HepG2 (cell line): ENCODE data around the gene ALDOA. TPM values are rescaled to one million over a fixed set of nuclear protein-coding genes. Genes with fewer than 3 reads are reported as not detected.

ENCODE experiments used
- ARID2 ChIP-seq: sonication (generic); formaldehyde crosslinking; IDR thresholded peaks from 2 replicates; pipeline ENCODE4 v1.8.1; 2022; ENCODE audit warnings: mild to moderate bottlenecking, missing genetic modification reagents, borderline replicate concordance
- CBX5 ChIP-seq: sonication (generic); formaldehyde crosslinking; IDR thresholded peaks from 2 replicates; pipeline ENCODE4 v1.4.0; 2020; ENCODE audit warnings: missing genetic modification reagents, borderline replicate concordance
- E2F5 ChIP-seq: sonication (generic); formaldehyde crosslinking; conservative IDR thresholded peaks from 2 replicates; pipeline ENCODE4 v1.4.0; 2020; ENCODE audit warnings: missing genetic modification reagents
- KAT8 ChIP-seq: IDR thresholded peaks from 2 replicates; pipeline ENCODE4 v1.6.1; 2016; ENCODE audit warnings: missing genetic modification reagents, missing compliant biosample characterization
- MZF1 ChIP-seq: sonication (generic); formaldehyde crosslinking; IDR thresholded peaks from 2 replicates; pipeline ENCODE4 v1.8.1; 2023; ENCODE audit warnings: mild to moderate bottlenecking, missing genetic modification reagents, borderline replicate concordance
- PLRG1 ChIP-seq: fragments of 450-650 bp; conservative IDR thresholded peaks from 2 replicates; pipeline ENCODE4 v1.6.1; 2016
- REST ChIP-seq, 2 experiments: IDR thresholded peaks; 2 replicates each; pipeline ENCODE4 v1.6.1; 2011 to 2012; ENCODE audit warnings: low read length in 2 of 2, borderline replicate concordance in 1 of 2, low read depth in 1 of 2, mild to moderate bottlenecking in 1 of 2, moderate library complexity in 1 of 2
- RNF219 ChIP-seq: sonication (generic); formaldehyde crosslinking; IDR thresholded peaks from 2 replicates; pipeline ENCODE4 v1.5.0; 2020; ENCODE audit warnings: mild to moderate bottlenecking, missing genetic modification reagents
- ZHX1 ChIP-seq: sonication (generic); formaldehyde crosslinking; IDR thresholded peaks from 2 replicates; pipeline ENCODE4 v1.8.1; 2022; ENCODE audit warnings: low read depth, mild to moderate bottlenecking, missing genetic modification reagents
- ZNF337 ChIP-seq: sonication (generic); formaldehyde crosslinking; IDR thresholded peaks from 2 replicates; pipeline ENCODE4 v1.5.1; 2020; ENCODE audit warnings: missing genetic modification reagents, low read depth, mild to moderate bottlenecking, borderline replicate concordance
- ZNF552 ChIP-seq: sonication (generic); formaldehyde crosslinking; IDR thresholded peaks from 2 replicates; pipeline ENCODE4 v1.9.0; 2022; ENCODE audit warnings: missing genetic modification reagents, mild to moderate bottlenecking, borderline replicate concordance
- ZNF564 ChIP-seq: sonication (generic); formaldehyde crosslinking; IDR thresholded peaks from 2 replicates; pipeline ENCODE4 v1.8.1; 2023; ENCODE audit warnings: mild to moderate bottlenecking, missing genetic modification reagents
- ZNF691 ChIP-seq: sonication (generic); formaldehyde crosslinking; IDR thresholded peaks from 2 replicates; pipeline ENCODE4 v1.4.0; 2020; ENCODE audit warnings: missing genetic modification reagents, low read depth, mild to moderate bottlenecking, borderline replicate concordance
- polyA plus RNA-seq, 8 experiments: library from polyadenylated mRNA; depleted of rRNA in 3 of 8; stranded (reverse) in 7 of 8; unstranded in 1 of 8; fragments of >200 nt; fragmentation: Illumina TruSeq in 4 of 8; extraction: Trizol in 4 of 8; gene quantifications; 2 replicates each; pipeline versions ENCODE4 v1.2.1 to v1.2.3, GENCODE V29; 2011 to 2016; ENCODE audit warnings: low read depth in 4 of 8, missing spikeins in 1 of 8, mixed read lengths in 1 of 8; ENCODE audit not compliant: insufficient read depth in 1 of 8
- total RNA-seq, 5 experiments: library from RNA; depleted of rRNA; stranded (reverse); fragments of >200 nt; fragmentation: Illumina TruSeq; extraction: Trizol; gene quantifications; 2 replicates each; pipeline ENCODE4 v1.2.3, GENCODE V29; 2016; ENCODE audit warnings: low read depth in 1 of 5

The ALDOA gene
- total and polyA plus RNA-seq, 2 of the 13 experiments (the other 11 are each of a cell fraction or from before 2014, with no cell fraction given), result 925 to 1,884 TPM

GRCh38 chr16:30052671-30053372 lies 12.7 kb upstream of the ALDOA start (continued):
- TF ChIP-seq MZF1 (no peak), ZNF691 (CRISPR knock-in tag) (peak; percentile 94), ARID2 (CRISPR knock-in tag) (peak; percentile 83; the same call in 1 of the 2 replicates), ZNF564 (CRISPR knock-in tag) (peak; percentile 97), ZNF552 (CRISPR knock-in tag) (peak; percentile 92; the same call in 1 of the 2 replicates), ZNF337 (peak; percentile 96; the same call in 1 of the 2 replicates), RNF219 (CRISPR knock-in tag) (peak; percentile 66; the same call in 1 of the 2 replicates), REST (IDR thresholded peaks at IDR 0.05; ENCODE audit: borderline replicate concordance in 1 of 2, low read depth in 1 of 2, low read length in 2 of 2) (peak in 1 of 2 experiments; percentile 58; a peak in 1 of 4 replicates), PLRG1 (no peak), E2F5 (CRISPR knock-in tag) (peak; percentile 99), CBX5 (CRISPR knock-in tag) (peak; percentile 97), ZHX1 (CRISPR knock-in tag) (peak; percentile 87), KAT8 (CRISPR knock-in tag) (peak; percentile 91)
